Hematopoietic multipotent progenitor cell treated with erythropoietin and hydrocortisone succinate and interleukin-3 and kit ligand, for 15 days (in vitro differentiated cells): ENCODE results near the gene RNF113B.

ENCODE experiments used
- DNase-seq: peaks from one replicate; pipeline ENCODE4 v3.0.0-alpha.2; 2015; ENCODE audit warnings: low spot score

RNF113B gene

GRCh38 chr13:98173431-98174152, 3.5 kb downstream of the RNF113B start:
- no peak for DNase-seq

DNA sequence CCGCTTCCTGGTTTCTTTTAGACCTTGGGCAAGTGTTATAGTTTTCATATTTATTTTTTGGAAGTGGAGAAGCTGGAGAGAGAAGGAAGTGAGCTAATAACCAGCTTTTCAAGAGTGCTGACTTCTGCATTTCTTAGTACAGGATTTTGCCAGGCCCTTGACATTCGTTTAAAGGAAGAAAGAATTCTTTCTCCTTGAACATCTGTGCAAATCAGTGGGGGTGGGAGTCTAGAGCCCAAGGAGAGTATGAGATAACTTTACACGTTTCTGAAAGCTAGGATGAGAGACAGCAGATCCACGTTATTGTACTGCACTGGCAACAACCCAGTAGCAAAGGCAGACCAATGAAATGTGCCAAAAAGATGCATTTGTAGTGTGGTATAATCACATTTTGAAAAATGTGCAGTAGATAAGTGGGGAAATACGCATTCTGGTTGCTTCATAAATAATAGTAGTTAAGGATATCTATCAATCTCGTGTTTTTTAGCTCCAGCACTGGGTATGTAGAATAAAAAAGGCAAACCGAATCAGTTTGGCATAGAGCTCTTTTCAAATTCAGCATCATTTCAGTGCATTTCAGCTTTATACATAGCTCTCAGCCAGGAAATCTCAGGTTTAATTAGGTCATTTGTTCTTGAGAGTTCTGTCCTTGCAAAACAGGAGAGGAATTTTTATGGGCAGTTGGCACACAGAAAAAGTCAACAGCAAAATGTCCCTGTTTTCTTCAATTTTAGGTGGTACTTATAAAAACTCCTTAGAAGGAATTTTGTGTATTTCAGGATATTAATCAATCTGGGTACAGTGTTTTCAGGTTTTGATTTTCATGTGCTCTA, 4.3 kb downstream of the RNF113B start:
- DNase-seq: no peak

DNA sequence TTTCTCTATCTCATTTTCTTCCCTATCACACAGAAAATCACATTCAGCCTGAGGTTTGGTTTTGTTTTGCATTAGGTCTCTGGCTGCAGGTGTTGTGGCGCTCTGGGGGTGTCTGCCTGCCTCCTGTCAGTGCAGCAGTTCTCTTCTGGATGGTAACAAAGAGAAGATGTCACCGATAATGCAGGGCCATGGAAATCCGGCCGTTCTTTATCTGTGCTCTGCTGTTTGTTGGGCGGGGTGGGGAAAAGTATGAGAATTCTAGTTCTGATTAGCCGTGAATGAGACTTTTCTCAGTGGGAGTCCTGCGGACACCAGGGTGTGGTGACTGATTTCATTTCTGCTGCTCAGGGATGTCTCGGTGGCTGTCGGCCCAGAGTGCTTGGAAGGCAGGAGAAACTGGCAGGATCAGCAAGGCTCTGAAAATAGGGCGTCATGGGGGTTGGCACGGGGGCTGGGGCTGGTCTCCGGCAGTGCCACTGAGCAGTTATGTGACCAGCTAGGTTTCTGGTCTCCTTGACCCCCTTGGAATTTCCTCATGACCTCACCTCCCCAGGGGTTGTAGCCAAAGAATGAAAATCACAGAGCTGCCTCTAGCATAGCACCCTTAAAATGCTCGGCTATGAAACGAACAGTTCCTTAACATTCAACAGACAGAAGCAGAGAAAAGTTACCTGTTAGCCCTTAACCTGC, 5.0 kb downstream of the RNF113B start:
- DNase-seq: no peak

GRCh38 chr13:98169331-98169730, 7.7 kb downstream of the RNF113B start:
- DNase-seq: no peak

- no peak for DNase-seq
Observed at GRCh38 chr13:98162935-98163334, 14.1 kb downstream of the RNF113B start.

DNA sequence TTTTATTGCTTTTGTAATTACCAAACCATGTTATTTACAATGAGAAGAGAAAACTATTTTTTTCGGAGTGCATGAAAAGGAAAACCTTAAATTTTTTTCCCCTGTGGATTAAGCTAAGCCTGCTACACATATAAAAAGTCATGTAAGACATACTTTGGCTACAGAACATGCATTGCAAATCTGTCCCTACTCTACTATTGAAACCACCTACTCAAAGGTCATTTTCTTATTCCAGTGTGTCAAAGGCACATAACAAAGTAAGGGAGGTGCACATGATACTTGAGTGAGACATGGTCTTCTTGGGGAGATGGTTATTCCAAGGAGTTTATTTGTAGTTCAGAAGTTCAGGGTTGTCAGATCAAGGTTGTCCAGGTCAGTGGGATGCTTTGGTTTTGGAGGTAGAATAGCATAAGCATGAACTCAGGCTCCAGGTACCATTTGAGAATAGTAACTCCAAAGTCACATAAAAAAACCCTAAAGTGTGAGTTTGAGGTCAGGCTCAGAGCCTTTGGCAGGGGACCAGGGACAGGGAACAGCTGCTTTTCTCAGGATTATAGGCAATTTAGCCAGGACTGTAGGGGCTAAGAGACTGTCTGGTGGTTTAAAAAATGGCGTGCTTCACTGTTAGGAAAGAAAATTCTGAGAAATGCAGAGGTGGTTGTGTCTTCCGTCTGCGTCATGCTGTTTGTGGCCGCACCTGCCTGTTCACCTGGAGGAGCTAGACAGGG, 18.7 kb downstream of the RNF113B start:
- DNase-seq: no peak

DNA sequence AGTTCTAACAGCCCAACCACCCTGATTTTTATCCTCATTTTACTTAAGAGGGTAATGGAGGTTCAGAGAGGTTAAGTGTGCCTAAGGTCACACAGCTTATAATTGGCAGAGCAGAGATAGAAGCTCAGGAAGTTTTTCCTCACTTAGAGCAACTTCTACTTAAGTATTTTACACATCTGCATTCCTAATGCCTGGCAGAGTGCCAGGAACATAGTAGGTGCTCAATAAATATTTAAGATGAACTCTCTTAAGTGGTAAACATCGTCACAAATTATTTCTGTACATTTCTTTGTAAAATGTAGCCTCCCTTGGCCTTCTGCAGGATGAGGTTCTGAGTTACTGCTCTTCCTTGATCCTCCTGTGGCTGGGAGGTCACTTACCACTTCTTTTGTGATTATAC, 19.5 kb downstream of the RNF113B start:
- no peak for DNase-seq

GRCh38 chr13:98157188-98157587, 19.9 kb downstream of the RNF113B start:
- no peak for DNase-seq

DNA sequence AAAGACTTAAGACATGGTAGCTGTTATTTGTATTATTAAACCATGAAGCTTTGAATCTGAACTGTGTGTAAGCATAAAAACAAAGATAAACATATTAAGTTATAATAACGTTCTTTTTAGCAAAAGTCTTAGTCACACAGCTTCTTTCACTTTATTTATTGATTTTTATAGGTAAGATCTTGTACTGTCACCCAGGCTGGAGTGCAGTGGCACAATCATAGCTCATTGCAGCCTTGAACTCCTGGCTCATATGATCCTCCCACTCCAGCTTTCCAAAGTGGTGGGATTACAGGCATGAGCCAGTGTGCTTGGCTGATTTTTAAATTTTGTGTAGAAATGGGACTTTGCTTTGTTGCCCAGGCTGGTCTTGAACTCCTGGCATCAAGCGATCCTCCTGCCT, 20.8 kb downstream of the RNF113B start:
- no peak for DNase-seq

DNA sequence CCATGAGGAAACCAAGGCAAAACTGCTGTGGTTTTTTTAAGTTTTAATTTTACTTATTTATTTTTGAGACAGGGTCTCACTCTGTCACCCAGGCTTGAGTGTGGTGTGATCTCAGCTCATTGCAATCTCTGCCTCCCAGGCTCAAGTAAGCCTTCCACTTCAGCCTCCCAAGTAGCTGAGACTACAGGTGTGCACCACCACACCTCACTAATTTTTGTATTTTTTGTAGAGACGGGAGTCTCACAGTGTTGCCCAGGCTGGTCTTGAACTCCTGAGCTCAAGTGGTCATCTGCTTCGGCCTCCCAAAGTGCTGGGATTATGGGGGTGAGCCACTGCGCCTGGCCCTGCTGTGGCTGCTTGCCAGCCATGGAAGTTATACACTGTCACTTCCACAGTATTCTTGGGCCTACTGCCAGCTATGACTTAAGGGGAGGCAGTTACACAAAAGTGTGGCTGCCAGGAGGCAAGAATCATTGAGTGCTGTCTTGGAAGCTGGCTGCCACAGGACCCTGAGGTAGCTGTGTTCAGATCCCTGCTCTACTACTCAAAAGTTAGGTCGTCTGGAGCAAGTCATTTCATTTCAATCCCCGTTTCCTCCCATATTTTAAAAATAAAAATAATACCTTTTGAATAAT, 21.5 kb downstream of the RNF113B start:
- no peak for DNase-seq

- no peak for DNase-seq
Observed at GRCh38 chr13:98150832-98151479, 26.1 kb downstream of the RNF113B start.

GRCh38 chr13:98147521-98147920, 29.5 kb downstream of the RNF113B start:
- DNase-seq: no peak

- no peak for DNase-seq
Observed at GRCh38 chr13:98144801-98145350, 32.2 kb downstream of the RNF113B start.

GRCh38 chr13:98144027-98144741, 32.9 kb downstream of the RNF113B start:
- no peak for DNase-seq

GRCh38 chr13:98143601-98144026, 33.5 kb downstream of the RNF113B start:
- DNase-seq: no peak

DNA sequence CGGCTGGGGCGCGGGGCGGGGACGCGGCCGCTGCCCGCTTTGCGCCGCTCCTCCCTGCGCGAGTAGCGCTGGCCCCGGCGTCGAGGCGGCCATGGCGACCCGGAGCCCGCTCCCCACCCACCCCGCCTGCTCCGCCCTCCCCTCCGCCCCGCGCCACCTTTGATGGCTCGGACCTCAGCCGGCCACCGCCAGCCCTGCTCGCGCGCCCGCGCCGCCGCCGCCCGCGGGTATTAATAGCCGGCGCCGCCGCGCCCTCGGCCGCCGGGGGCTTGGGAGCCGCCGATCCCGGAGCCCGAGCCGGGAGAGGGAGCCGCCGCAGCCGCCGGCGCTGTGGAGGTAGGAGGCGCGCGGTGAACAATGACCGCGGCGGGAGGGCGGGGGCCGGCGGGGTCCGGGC, 33.9 kb downstream of the RNF113B start:
- no peak for DNase-seq

DNA sequence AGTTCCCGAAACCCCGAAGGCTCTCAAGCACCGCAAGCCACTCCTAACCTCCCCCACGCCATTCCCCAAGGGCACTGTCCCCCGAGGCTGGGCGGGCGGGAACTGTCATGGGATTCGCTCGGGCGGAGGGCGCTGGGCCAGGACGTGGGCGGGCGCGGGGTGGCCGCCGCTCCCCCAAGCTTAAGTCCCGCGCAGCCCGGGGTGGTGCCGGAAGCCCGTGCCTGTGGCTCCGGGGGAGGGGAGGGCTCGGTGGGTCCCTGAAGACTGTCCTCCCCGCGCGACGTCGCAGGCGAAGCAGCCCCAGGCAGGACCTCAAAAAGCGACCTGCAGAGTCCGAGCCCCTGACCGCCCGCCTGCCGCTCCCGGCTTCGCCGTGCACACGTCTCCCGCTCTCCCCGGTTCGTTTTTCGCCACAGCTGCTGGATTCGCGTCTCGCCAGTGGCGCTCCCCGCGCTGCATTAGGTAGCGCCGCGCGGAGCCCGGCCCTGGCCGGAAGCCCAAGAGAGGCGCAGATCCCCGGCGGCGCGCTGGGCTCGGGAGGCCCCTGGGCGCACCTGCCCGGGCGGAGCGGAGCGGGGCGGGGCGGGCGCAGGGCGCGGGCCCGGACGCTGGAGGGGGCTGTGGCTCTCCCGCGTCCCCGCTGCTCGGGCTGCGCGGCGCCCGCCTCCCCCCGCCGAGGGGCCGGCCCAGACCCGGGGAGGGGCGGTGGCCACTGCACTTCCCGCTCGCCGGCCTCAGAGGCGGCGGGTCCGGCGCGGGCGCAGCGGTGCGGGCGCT, 34.5 kb downstream of the RNF113B start, which contains the start of gene FARP1:
TSS of gene FARP1 (plus strand) at position 715 of the 777 bp plus-strand sequence. CDS start 70,149 bp downstream, outside the sequence.
- no peak for DNase-seq

DNA sequence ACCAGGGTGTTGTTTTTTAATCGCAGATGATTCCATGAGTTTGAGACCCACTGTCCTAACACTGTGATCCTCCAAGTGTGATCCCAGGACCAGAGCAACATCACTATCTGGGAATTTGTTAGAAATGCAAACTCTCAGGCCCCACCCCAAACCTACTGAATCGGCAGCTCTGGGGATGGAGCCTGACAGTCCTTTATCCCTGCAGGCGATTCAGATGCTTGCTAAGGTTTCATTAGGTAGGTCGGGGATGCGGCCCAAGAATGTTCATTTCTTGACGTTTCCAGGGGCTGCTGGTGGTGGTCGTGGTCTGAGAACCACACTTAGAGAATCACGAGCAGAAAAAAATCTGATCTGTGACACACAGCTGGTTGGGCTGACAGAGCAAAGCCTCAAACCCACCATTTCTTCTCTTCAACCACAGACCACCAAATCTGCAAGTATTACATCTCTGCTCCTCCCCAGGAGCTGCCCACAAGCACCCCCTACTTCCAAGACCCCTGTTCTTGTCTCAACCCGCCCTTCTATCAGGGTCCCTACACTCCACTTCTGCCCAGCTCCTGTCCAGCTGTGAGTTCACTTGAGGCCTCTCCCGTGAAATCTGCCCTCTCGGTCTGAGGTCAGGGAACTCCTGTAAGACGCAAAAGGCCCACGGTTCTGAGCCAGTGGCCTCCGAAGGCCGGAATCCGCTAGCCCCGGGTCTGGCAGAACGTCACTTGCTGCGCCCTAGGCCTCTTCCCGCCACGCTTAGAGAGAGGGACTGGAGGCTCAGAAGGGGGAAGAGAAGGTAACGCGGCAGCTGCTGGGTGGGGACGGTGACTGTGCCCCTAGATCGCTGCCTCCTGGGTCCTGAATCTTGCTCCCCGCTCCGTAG, 35.3 kb downstream of the RNF113B start:
- no peak for DNase-seq
